ENCODE measurements around the gene LRRC1.

LRRC1 gene

GRCh38 chr6:53896196-53896595 lies 101.4 kb downstream of the LRRC1 start:
- in situ Hi-C loops (cut with HindIII; ENCODE audit: low sequenced_read_pairs): no loop called here
- no peak for TF ChIP-seq CTCF (IDR thresholded peaks at IDR 0.05; ENCODE audit: low read depth, low read length)
- H3K4me3 ChIP-seq (ENCODE audit: low read depth, low read length): no peak overlapping the region
- peak; percentile 22 for DNase-seq (ENCODE audit: low read depth, low spot score)

GRCh38 chr6:53898026-53898795 lies 103.4 kb downstream of the LRRC1 start:
- in situ Hi-C loops (cut with HindIII; ENCODE audit: low sequenced_read_pairs): no loop called here
- H3K4me3 ChIP-seq (ENCODE audit: low read depth, low read length): no peak overlapping the region
- peak; percentile 25 for DNase-seq (ENCODE audit: low read depth, low spot score)
- no peak for TF ChIP-seq CTCF (IDR thresholded peaks at IDR 0.05; ENCODE audit: low read depth, low read length)

GRCh38 chr6:53899512-53899911 lies 104.7 kb downstream of the LRRC1 start:
- in situ Hi-C loops (cut with HindIII; ENCODE audit: low sequenced_read_pairs): no loop called here
- TF ChIP-seq CTCF (IDR thresholded peaks at IDR 0.05; ENCODE audit: low read depth, low read length): no peak
- no peak for DNase-seq (ENCODE audit: low read depth, low spot score)
- no peak overlapping the region for H3K4me3 ChIP-seq (ENCODE audit: low read depth, low read length)

GRCh38 chr6:53903357-53903756 lies 108.6 kb downstream of the LRRC1 start:
- TF ChIP-seq CTCF (IDR thresholded peaks at IDR 0.05; ENCODE audit: low read depth, low read length): no peak
- no peak overlapping the region for H3K4me3 ChIP-seq (ENCODE audit: low read depth, low read length)
- DNase-seq (ENCODE audit: low read depth, low spot score): no peak
- in situ Hi-C loops (cut with HindIII; ENCODE audit: low sequenced_read_pairs): no loop called here

GRCh38 chr6:53906103-53906502 lies 111.3 kb downstream of the LRRC1 start:
- in situ Hi-C loops (cut with HindIII; ENCODE audit: low sequenced_read_pairs): no loop called here
- DNase-seq (ENCODE audit: low read depth, low spot score): no peak
- H3K4me3 ChIP-seq (ENCODE audit: low read depth, low read length): no peak overlapping the region
- TF ChIP-seq CTCF (IDR thresholded peaks at IDR 0.05; ENCODE audit: low read depth, low read length): no peak

GRCh38 chr6:53906842-53907241 lies 112.0 kb downstream of the LRRC1 start:
- no peak for TF ChIP-seq CTCF (IDR thresholded peaks at IDR 0.05; ENCODE audit: low read depth, low read length)
- no peak for DNase-seq (ENCODE audit: low read depth, low spot score)
- in situ Hi-C loops (cut with HindIII; ENCODE audit: low sequenced_read_pairs): no loop called here
- H3K4me3 ChIP-seq (ENCODE audit: low read depth, low read length): no peak overlapping the region

All from astrocyte of the spinal cord (primary cell).